NCI-H1436 (cell line): Measurements from ENCODE around the gene TUFM.
A peak's percentile ranks its signal among the peaks of the same experiment; 100 is the strongest.
"Not testable (repeated sequence)": the region's sequence is repeated elsewhere in the genome, so short reads cannot be mapped to it uniquely, and the experiment has no call there.

Source experiments
- DNase-seq: peaks from one replicate; lab custom pipeline; 2025; lab: John Stamatoyannopoulos, UW

TUFM gene

DNA sequence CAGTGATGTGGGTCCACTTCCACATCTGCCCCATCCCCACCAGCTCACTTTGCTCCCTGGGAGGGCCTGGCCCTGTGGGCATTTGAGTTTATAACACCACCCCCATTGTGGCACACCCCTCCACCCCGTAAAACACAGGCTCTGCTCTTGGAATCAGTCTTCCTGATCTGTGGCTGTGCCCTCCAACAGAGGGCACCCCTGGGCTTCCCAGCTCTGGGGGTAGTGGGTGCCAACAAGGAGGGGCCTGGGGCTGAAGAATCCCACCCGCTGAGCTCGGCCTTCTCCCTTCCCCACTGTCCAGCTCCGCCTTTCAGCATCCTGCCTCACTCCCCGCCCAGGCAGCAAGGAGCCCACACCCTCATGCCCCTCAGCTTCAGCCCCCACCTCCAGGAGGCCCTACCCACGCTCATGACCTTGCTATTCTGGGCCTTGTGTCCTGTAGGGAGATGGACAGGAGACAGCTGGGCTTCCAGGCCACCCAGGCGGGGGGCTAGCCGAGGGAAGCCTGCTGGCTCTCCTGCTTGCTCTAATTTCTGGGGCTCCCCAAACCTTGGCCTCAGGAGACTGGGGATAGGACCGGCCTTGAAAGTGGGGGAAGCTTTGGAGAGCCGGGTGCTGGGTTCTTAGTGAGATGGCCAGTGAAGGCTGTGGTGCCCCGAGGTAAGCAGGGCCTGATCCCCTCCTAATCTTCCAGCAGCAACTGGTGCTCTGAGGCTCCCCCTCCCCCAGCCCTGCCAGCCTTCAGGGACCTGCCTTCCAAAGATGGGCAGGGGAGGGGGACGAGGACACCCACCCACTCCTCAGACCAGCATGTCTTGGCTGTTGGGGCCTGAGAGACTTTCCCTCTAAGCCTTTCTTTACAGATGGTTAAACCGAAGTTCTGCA is 29.2 kb upstream of the TUFM start:
- no peak for DNase-seq

DNA sequence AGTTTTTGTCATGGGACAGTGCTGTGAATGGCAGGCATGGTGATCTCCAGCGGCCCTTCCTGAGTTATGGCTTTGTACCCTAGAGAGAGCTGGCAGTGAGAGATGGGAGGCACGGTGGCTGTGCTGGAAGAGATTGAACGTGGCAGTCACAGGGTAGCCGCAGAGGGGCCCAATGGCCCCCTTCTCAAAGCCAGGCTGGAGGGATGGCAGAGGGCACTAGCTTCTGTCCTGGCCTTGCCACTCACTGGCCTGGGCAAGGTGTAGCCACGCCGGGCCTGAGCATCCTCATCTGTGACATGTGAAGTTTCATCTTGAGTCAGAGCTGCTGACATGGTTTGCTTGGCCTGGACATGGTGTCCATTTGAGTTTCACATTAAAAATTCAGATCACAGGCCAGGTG is 28.3 kb upstream of the TUFM start:
- no peak for DNase-seq

DNA sequence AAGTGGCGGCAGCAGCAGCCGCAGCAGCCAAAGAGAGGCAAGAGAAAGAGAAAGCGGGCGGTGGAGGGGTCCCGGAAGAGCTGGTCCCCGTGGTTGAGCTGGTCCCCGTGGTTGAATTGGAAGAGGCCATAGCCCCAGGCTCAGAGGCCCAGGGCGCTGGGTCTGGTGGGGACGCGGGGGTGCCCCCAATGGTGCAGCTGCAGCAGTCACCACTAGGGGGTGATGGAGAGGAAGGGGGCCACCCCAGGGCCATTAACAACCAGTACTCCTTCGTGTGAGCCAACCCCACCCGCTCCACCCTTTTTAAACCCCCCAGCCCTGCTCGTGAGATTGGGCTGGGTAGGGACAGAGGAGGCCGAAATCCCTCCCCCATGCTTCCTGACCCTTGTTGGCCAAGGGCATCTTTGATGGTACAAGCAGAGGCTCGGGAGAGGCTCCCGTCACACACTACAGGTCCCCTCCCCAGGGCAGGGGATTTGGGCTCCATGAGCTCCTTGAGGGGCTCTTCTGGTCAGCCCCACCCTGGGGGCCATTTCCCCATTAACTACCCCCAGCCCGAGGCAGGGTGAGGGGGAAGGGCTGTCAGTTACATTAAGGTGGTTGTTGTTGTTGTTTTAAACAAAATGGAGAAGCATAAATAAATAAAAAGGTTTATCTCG is 27.5 kb upstream of the TUFM start:
- no peak for DNase-seq

DNA sequence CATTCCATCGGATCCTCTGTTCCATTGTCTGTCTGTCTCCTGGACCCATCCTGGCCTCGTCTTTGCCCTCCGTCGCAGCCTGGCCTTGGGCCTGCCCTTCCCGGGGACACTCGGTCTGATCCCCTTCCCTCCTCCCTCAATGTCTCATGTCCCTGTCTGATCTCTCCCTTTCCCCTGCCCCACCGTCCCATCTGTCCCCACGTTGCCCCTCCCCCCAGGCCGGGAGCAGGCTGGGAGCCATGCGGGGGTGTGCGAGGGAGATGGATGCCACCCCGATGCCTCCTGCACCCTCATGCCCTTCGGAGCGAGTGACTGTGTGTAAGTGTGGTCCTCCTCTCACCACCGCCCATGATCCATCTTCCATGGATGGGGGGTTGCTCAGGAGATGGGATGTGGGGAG is 26.8 kb upstream of the TUFM start:
- DNase-seq, result no peak

DNA sequence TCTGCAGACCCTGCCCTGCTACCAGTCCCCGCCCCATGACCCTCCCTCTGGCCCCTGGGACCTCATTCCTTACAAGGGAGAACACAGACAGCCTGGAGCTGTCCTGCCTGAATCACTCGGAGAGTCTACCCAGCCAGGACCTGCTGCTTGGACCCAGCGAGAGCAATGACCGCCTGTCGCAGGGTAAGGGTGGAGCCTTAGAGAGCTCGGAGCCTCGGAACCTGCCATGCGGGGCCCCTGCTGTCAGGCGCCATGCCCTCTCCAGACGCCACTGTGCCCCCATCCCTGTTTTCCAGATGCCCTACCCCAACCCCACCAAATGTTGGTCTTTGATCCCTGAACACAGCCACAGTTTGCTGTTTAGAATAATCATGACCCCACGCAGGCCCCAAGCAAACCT is 23.1 kb upstream of the TUFM start:
- DNase-seq, result no peak

DNA sequence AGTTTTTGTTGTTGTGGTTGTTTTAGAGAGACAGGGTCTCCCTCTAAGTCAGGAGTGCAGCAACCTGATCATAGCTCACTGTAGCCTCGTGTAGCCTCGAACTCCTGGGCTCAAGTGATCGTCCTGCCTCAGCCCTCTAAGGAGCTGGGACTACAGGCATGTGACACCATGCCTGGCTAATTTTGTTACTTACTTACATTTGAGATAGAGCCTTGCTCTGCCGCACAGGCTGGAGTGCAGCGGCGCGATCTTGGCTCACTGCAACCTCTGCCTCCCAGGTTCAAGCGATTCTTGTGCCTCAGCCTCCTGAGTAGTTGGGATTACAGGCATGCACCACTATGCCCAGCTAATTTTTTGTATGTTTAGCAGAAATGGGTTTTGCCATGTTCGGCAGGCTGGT is 21.5 kb upstream of the TUFM start:
- DNase-seq, result not testable (repeated sequence)

DNA sequence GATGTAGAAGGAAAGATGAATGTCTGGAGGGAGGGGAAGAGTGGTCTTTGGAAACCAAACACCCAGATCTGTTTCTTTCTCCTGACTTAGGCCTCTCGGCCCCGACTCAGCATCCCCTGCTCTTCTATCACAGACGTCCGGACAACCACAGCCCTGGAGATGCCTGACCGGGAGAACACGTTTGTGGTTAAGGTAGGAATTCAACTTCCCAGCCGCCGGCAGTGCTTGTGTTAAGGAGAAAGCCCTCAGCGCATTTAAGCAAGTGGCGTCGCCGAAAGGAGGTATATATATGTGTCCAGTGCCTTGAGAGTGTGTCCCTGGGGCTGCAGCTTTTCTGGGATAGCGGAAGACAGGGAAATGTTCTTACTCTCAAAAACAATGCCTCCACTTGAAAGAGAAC is 21.1 kb upstream of the TUFM start:
- DNase-seq, result no peak

DNA sequence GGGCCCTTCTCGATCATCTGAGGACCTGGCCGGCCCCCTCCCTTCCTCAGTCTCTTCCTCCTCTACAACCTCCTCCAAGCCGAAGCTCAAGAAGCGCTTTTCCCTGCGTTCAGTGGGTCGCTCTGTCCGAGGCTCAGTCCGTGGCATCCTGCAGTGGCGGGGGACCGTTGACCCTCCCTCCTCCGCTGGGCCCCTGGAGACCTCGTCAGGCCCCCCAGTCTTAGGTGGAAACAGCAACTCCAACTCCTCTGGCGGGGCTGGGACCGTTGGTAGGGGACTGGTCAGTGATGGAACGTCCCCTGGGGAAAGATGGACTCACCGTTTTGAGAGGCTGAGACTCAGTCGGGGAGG is 20.3 kb upstream of the TUFM start:
- DNase-seq, result no peak

DNA sequence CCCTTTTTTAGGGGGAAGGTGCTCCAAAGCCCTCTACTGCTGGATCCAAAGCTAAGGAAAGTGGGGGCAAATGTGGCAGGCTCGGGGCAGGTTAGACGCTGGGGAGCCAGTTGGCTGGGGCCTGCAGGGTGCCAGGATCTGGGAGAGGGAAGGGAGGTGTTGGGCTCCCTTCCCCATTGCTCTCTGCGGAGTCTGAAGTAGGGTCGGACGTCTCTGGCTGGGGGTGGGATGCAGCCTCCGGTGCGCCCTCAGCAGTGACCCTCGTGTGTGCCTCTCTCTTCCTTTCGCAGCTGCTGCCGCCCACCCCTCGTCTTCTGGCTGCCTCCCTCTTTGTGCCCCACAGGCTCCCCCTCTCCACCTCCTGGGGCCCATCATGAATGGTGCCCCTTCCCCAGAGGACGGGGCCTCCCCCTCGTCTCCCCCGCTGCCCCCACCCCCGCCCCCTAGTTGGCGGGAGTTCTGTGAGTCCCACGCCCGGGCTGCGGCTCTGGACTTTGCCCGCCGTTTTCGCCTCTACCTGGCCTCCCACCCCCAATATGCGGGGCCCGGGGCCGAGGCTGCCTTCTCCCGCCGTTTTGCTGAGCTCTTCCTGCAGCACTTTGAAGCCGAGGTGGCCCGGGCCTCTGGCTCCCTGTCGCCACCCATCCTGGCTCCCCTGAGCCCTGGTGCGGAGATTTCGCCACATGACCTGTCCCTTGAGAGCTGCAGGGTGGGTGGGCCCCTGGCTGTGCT is 19.7 kb upstream of the TUFM start:
- DNase-seq, result no peak

DNA sequence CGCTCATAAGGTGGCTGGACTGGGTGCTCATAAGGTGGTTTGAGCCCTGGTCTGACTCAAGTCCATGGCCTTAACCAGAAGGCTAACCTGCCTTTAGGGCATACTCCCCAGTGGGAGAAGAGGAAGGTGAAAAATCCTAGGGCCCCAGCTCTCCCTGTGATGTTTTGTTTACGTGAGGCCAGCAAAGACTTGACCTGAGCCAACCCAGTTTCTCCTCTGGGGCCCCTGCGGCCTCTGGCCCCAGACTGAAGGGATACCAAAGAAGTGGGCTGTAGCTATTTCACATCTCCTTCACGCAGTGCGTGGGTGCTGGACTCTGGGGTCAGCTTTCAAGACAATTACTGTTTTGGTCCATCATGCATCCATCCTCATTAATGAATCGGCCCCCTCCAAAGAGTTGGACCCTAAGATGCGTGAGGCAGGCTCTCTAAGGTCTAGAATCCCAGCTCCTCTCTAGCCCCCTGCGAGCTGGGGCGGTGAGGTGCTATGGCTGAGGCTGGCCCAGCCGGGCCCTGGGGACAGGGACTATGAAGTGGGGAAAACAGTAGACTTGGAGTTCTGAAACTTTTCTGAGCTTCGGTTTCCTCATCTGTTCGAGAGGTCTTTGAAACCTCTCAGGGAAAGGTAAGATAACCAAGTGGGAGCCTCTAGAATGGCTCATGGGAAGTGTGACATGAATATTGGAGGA is 19.0 kb upstream of the TUFM start:
- DNase-seq, result no peak

DNA sequence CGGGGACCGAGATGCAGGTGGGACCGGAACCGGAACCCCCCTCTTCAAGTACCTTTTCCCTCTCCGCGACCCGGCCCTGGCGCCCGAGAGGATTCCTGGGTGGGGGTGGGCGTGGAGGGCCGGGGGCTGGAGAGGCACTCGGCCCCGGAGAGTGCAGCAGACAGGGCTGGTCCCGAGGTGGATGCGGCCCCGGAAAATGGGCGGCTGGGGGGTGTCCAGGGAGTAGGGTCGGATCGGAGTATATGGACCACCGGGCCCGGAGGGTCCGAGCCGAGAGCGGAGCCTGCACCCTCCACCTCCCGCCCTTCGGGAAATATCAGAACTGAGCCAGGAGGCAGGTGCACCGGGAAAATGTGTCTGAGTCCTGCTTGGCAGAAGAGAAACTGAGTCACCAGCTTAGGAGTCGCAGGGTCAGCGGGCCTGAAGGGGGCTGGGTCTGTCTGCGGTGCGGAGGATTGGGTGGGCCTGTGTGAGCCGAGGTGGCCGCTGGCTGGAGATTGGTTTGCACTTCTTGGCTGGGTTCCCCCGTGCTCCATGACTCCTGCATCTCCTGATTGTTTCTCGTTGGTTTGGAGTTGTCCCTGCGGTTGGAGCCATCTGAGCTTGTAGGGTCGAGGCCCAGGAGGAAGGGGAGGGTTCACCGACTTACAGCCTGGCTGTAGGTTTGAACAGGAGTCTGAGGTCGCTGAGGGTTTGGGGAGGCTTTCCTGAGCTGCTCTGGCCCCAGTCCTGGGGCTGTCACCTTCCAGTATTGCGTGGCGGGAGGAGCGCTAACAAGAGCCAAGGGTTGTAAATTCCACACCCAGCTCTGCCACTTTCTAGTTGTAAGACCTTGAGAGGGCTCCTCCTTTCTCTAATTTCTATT is 18.0 kb upstream of the TUFM start:
- no peak for DNase-seq

DNA sequence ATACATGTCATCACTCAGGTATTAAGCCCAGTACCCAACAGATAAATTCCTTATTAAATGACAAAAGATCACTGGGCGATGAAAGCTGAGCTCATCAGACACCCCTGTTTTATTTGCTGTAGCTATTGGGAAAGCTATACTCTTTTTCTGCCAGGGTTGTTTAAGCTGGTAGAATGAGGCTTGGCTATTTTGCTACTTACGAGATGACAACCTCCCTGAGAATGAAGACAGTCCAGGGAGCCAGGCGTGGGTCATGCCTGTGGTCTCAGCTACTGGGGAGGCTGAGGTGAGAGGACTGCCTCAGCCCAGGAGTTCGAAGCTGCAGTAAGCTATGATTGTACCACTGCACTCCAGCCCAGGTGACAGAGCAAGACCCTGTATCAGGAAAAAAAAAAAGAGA is 13.2 kb upstream of the TUFM start:
- no peak for DNase-seq

DNA sequence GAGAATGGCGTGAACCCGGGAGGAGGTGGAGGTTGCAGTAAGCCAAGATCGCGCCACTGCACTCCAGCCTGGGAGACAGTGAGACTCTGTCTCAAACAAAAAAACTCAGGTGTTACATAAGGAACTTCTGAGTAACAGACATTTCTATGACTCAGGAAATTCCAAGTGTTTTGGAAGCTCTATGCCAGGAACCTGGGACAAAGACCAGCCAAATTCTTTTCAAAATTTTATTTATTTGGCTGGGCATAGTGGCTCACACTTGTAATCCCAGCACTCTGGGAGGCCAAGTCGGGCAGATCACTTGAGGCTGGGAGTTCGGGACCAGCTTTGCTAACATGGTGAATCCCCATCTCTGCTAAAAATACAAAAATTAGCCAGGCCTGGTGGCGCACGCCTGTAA is 12.3 kb upstream of the TUFM start:
- DNase-seq, result no peak

DNA sequence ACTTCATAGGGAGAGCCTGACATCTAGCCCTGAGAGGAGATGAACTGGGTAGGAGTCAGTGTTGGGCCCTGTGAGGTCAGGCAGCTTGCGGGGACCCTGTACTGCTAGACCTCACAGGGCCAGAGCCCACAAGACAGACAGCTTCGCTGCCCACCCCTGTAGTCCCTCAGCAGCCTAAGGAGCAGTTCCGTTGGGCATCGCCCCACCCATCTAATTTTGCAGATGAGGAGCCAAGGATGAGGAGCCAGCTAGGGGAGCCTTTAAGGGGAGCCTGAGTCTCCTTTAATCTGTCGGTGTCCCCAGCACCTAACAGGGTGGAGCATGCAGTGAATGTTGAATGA is 755 bp upstream of the TUFM start:
- peak; percentile 5 for DNase-seq

DNA sequence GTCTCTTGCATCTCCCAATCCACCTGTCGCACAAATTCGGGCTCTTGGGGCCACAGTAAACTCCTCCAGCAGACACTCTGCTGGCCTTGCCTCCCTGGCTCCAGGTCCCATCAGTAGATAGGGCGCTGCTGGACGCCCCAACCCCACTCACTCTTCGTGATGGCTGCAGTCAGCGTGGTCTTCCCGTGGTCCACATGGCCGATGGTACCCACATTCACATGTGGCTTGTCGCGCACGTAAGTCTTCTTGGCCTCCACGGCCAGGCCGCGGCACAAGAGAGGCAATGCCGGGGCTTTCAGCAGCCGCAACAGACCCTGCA is 428 bp downstream of the TUFM start:
- no peak for DNase-seq

DNA sequence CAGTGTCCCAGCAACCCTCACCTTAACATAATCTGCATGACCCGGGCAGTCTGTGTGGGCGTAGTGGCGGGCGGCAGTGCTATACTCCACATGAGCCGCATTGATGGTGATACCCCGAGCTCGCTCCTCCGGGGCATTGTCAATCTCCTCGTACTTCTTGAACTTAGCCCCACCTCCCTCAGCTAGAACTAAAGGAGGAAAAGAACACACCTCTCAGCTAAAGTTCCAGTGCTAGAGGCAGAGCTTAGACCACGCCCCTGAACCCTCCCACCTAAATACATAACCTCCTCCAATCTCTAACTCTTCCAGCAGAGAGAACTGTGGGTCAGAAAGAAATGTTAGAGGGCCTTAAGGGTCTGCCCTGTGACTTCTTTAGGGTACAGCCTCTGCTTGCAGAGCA is 855 bp downstream of the TUFM start:
- DNase-seq, result no peak

DNA sequence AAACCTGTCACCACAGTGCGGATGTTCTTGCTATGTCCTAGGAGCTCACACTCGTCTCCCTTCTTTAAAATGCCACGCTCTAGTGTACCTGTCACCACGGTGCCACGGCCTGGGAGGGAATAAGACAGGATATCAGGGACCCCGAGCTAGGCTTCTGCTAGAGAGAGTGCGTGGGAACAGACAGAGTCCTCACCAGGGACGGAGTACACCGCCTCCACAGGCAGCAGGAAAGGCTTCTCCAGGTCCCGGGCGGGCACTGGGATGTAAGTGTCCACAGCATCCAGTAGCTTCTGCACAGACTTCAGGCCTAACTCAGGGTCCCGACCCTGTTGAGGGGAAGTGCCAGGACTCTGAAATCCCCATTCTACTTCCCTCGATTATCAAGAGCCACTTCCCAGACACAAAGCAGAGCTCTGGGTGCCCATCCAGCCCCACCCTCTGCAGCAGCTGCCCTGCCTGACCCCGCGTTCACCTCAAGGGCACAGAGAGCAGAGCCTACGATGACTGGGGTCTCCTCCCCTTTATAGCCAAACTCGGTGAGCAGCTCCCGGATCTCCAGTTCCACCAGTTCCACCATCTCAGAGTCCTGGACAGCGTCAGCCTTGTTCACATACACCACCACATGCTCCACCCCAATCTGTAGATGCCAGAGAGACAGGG is 1.8 kb downstream of the TUFM start:
- DNase-seq, result no peak

DNA sequence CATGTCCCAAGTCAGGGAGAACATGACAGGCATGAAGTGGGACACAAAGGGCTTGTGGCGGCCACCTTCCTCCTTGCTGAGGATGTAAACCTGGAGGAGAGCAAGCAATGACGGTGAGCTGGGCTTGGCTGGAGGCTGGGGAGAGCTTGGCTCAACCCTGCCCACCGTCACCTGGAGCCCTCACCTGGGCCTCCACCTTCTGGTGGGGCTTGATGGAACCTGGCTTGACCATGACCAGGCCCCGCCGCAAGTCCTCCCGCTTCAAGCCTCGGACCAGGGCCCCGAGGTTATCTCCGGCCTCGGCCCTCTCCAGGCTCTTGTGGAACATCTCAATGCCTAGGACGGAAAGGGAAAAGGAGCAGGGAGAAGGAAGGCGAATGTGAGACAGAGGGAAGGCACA is 2.4 kb downstream of the TUFM start:
- no peak for DNase-seq

DNA sequence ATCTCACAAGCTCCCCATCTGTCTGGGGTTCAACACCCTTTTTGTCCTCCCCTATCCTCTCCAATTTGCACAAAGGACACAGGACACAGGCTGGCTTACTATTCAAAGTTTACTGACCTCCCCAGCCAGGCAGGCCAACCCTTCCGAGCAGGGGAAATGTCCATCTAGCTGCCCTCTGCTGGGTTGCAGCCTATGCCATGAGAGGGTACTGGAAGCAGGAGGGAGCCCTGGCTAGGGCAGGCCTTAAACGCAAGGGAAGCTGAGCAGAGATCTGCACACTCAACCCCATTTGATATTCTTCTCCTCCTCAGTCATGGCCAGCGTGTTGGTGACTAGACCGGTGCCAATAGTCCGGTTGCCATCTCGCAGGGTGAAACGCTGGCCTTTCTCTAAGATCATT is 3.5 kb downstream of the TUFM start:
- no peak for DNase-seq

DNA sequence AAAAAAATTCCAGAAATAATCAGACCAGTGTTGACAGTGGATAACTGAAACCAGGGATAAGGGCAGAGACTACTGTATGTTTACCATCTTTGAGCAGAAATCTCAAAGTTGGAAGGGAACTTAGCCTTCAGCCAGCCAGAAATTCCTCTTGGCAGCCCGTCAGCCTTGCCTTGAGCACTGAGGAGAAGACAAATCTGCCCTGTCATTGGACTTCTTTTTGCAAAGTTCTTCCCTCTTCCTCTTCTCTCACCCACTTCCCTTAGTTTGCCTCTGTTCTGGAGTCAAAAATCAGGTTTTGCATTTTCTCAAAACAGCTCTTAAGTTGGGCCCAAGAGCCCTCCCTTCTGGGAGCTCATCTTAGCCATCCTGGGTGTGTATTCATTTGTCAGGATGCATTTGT is 6.2 kb downstream of the TUFM start:
- no peak for DNase-seq

DNA sequence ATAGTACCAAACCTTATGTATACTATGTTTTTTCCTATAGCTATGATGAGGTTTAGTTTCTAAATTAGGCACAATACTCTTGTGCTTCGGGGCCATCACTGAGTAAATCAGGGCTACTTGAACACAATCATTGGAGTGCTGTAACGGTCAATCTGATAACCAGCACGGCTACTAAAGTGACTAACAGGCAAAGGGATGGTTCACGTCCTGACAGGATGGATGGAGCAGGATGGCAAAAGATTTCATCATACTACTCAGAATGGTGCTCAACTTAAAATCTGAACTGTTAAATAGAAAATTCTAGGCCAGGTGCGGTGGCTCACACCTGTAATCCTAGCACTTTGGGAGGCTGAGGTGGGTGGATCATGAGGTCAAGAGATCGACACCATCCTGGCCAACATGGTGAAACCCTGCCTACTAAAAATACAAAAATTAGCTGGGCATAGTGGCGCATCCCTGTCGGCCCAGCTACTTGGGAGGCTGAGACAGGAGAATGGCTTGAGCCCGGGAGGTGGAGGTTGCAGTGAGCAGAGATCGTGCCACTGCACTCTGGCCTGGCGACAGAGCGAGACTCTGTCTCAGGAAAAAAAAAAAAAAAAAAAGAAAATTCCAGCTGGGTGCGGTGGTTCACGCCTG is 7.0 kb downstream of the TUFM start:
- no peak for DNase-seq
